ENCODE measurements around the gene GSG1L.
A peak's percentile ranks its signal among the peaks of the same experiment; 100 is the strongest.

Gene GSG1L

DNA sequence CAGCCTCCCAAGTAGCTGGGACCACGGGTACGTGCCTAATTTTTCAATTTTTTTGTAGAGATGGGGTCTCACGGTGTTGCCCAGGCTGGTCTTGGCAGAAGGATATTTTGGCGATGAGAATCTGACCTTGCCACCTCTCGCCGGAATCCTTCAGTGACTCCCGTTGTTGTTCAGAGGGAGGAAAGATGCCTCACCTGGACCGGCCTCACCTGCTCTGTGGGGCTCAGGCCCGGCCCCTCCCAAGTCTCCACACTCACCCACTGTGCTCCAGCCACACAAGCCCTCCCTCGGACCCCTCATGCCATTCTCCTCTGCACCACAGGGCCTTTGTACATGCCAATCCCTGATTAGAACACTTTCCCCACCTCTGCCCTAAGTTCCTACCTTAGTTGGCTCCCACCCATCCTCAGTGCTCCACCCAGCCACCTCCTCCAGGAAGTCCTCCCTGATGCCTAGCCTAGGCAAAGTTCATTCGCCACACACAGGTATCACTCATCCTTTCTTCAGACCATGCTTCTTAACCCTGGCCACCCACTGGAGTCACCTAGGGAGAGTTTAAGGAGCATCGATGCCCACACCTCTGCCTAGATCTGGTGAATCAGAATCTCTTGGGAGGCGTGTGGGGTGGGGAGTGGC, 136.1 kb downstream of the GSG1L start:
- H3K4me3 ChIP-seq (ENCODE audit: low read length): no peak overlapping the region
- TF ChIP-seq, protein P1, sequence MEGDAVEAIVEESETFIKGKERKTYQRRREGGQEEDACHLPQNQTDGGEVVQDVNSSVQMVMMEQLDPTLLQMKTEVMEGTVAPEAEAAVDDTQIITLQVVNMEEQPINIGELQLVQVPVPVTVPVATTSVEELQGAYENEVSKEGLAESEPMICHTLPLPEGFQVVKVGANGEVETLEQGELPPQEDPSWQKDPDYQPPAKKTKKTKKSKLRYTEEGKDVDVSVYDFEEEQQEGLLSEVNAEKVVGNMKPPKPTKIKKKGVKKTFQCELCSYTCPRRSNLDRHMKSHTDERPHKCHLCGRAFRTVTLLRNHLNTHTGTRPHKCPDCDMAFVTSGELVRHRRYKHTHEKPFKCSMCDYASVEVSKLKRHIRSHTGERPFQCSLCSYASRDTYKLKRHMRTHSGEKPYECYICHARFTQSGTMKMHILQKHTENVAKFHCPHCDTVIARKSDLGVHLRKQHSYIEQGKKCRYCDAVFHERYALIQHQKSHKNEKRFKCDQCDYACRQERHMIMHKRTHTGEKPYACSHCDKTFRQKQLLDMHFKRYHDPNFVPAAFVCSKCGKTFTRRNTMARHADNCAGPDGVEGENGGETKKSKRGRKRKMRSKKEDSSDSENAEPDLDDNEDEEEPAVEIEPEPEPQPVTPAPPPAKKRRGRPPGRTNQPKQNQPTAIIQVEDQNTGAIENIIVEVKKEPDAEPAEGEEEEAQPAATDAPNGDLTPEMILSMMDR (conservative IDR thresholded peaks at IDR 0.05; ENCODE audit: low read depth, low read length): no peak
- DNase-seq (ENCODE audit: low read depth): no peak

DNA sequence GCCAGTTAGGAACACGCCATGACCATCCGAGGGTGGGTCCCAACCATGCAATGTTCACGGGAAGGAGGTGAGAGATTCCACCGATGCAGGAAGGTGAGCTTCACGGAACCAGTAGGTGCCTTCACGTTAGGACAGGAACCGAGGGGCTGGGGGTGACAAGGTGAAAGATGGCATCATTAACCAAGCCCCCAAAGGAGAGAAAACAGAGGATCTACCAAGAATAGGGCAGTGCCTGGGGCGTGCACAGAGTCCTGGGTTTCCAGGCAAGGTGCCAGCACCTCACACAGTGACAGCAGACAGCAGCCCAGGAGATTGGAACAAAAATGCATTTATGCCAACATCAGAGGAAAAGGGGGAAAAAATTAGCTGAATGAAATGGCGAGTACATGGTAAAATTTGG, 137.9 kb downstream of the GSG1L start:
- DNase-seq (ENCODE audit: low read depth): no peak
- H3K4me3 ChIP-seq (ENCODE audit: low read length): no peak overlapping the region
- TF ChIP-seq, protein P1 (conservative IDR thresholded peaks at IDR 0.05; ENCODE audit: low read depth, low read length): no peak

DNA sequence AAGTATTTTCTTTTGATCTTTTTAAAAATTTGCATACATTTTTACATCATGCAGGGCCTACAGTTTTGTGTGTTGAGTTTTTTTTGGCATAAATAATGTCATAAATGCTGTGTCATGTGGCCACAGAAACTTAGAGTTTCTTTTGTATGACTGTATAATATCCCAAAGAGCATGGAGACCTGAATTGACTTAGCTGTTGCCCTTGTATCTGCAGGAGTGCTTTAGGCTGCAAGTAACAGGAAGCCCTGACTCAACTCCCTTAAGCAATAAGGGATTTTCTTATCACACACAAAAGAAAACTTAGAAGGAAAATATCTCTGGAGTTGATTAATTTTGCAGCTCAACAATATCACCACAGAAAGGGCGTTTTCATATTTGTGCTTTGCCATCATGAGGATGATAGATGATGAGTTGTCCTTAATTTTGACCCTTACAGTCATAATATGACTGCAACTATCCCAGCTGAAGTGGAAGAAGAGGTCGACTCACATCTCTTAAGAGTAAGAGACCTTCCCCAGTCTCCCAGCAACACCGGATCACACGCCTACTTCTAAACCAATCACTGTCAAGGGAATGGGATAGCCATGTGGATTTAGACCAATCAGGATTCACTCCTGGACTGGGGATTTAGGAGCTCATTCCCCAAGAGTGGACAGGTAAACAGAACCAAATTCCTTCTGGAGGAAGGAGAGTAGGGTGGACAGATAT, 138.9 kb downstream of the GSG1L start:
- TF ChIP-seq, protein P1 (conservative IDR thresholded peaks at IDR 0.05; ENCODE audit: low read depth, low read length): no peak
- H3K4me3 ChIP-seq (ENCODE audit: low read length): no peak overlapping the region
- no peak for DNase-seq (ENCODE audit: low read depth)

DNA sequence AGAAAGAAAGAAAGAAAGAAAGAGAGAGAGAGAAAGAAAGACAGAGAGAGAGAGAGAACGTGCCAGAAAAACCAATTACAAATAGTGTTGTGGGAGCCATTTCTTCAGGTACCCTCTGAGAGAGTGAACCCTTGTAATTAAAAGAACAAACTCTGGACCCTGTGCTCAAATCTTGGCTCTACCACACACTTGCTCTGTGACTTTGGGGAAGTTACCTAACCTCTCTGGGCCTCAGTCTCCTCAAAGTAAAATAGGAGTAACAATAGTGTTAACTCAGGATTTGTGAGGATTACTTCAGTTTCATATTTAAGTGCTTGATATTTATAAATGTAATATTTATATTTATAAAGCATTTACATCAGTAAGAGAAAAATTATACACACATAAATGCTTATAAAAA, 139.8 kb downstream of the GSG1L start:
- TF ChIP-seq, protein P1 (conservative IDR thresholded peaks at IDR 0.05; ENCODE audit: low read depth, low read length): no peak
- H3K4me3 ChIP-seq (ENCODE audit: low read length): no peak overlapping the region
- DNase-seq (ENCODE audit: low read depth): no peak

DNA sequence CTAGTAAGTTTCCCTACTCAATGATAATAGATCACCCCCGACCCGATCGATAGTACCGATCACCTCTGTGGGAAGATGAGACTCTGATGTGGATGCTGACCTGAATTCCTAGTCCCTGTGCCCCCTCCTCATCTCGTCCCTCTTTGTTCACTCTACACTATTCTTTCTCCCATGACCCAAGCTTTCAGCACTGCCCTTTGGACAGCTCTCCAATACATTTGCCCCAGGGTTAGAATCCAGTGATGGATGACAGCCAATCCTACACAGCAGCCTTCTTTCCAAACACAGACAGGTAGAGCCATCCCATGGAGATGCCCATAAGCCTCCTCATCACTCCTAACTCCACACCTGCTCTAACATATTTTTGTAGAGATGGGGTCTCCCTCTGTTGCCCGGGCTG, 141.1 kb downstream of the GSG1L start:
- no peak overlapping the region for H3K4me3 ChIP-seq (ENCODE audit: low read length)
- DNase-seq (ENCODE audit: low read depth): no peak
- TF ChIP-seq, protein P1 (conservative IDR thresholded peaks at IDR 0.05; ENCODE audit: low read depth, low read length): no peak

DNA sequence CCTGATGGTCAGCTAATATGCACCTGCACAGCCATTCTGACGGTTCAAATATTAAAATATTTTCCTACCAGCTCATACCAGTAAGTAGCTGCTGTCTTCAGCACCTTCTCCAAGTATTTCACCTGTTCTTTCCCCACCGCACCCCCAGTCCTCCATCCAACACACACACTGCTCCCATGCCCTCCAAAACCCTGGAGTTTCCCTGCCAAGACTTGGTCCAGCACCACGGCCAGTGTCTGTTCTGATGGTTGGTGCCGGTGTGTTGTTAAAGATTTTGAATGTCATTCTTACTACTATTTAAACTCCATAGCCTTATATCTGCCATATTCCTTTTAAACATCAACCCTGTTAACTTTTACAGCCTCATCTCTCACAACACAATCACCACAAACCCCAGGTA, 142.4 kb downstream of the GSG1L start:
- TF ChIP-seq, protein P1 (conservative IDR thresholded peaks at IDR 0.05; ENCODE audit: low read depth, low read length): no peak
- DNase-seq (ENCODE audit: low read depth): no peak
- no peak overlapping the region for H3K4me3 ChIP-seq (ENCODE audit: low read length)

DNA sequence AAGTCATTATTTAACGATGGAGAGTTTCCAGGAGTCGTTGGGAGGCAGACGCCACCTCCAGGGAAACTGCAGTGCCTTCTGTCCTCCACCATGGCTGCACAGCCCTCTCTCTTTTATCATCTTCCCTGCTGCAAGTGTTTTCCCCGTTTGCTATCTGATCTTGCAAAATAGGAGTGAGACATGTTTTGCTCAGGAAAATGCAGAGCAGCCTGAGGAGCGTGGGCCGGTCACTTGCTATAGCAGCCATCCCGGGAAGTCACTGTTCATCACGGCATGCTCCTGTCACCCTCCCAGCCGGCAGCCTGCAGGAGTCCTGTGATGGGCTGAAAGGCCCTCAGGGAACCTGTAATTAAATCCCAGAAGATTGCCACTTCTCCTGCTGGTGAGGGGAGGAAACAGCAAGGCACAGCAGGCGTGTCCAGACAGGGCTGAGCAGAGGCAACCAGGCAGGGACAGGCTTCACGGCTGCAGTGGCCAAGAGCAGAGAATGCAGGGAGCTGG, 143.1 kb downstream of the GSG1L start:
- no peak overlapping the region for H3K4me3 ChIP-seq (ENCODE audit: low read length)
- no peak for DNase-seq (ENCODE audit: low read depth)
- TF ChIP-seq, protein P1 (conservative IDR thresholded peaks at IDR 0.05; ENCODE audit: low read depth, low read length): peak; percentile 47

Data from retinal pigment epithelial cell (primary cell).